ENCODE data around the gene ARHGAP33. TPM values are rescaled to one million over a fixed set of nuclear protein-coding genes. Genes with fewer than 3 reads are reported as not detected.
A peak's percentile ranks its signal among the peaks of the same experiment; 100 is the strongest.

Gene ARHGAP33
- total and polyA plus RNA-seq, 2 of the 8 experiments (the other 6 are each of a cell fraction or from before 2014, with no cell fraction given) = 6.5 to 25.2 TPM

DNA sequence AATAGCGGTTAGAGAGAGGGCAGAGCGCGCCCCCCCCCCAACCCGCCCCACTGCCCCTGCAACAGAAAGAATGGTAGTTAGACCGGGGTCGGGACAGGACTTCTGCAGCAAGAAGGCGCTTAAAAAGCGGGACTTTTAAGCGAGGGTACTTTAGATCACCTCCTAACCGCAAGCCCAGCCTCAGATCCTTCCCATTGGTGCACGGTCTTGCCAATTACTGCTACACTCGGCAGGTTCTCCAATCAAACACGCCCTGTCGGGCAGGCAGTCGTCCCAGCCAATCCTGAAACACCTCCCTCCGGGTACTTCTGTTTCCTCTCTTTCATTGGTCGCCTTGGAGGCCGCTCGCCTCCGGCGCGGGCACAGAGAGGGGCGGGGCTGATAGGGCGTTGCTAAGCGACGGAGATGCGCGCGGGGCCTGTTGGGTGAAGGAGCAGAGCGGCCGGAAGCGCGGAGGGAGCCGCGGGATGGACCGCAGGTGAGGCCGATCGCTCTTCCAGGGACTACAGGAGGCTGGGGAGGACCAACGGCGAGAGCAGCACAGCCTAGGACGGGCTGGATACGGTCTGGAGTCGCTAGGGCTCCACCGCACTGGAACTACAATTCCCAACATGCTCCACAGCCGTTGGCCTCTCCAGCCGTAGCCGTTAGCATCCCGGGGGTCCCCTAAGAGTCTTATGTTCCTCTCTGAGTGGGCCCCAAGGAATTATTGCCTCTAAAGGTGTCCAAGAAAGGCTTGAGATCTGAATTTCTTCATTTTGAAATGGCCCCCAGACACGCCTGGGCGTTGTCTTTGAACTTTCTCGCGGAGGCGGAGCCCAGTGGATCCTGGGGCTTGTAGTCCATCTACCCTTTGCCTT is 17.4 kb upstream of the ARHGAP33 start, which contains the start of gene PROSER3:
TSS of gene PROSER3 (plus strand) at position 428 of the 860 bp plus-strand sequence. CDS start at position 468, 40 bp downstream.
- Histone ChIP-seq H2BK15ac (ENCODE audit: low read length) (0 out of 2 replicates have a peak within 1 kb of the TSS, but pooled peaks have one; percentile 81), H2AK5ac (ENCODE audit: low read depth, low read length) (no peak within 1 kb of the TSS; the same call in 1 of the 2 replicates), H3K14ac (ENCODE audit: insufficient read length) (peak within 1 kb of the TSS; percentile 4), H4K5ac (ENCODE audit: insufficient read length, low read depth, low read length) (peak within 1 kb of the TSS; percentile 74), H3K27me3 (replicated peaks in 1 of 4; ENCODE audit: control insufficient read depth in 3 of 4, extremely low read depth in 1 of 4, insufficient read depth in 3 of 4, low read length in 3 of 4) (peaks cover 0 to 17% (median 11%) of the 10 kb centered on the region in 4 experiments; a peak in 5 of 7 replicates), H3K79me2 (ENCODE audit: control insufficient read depth in 1 of 2, insufficient read depth in 2 of 2, low read length in 2 of 2) (peaks cover 0 to 6% of the 10 kb centered on the region in 2 experiments; a peak in 2 of 4 replicates), H4K20me1 (replicated peaks in 1 of 2; ENCODE audit: control insufficient read depth in 1 of 2, insufficient read depth in 2 of 2, low read length in 2 of 2) (peaks cover 0 to 6% of the 10 kb centered on the region in 2 experiments), H3K23ac (ENCODE audit: insufficient read length) (no peak within 1 kb of the TSS), H2BK20ac (ENCODE audit: low read length) (no peak within 1 kb of the TSS), H3K18ac (ENCODE audit: extremely low read depth, low read length) (peak within 1 kb of the TSS; percentile 99), H3K9me3 (ENCODE audit: insufficient read depth in 2 of 2, low read depth in 1 of 2, low read length in 1 of 2) (no peaks in the 10 kb centered on the region), H3K27ac (ENCODE audit: low read depth, low read length) (peak within 1 kb of the TSS; percentile 77; the same call in 1 of the 2 replicates), H4K91ac (replicated peaks; ENCODE audit: insufficient read length, low read length) (peak within 1 kb of the TSS; percentile 99), H3K56ac (replicated peaks; ENCODE audit: insufficient read length, low read depth, low read length) (peak within 1 kb of the TSS; percentile 90), H3K4me1 (replicated peaks in 1 of 4; ENCODE audit: control insufficient read depth in 3 of 4, insufficient read depth in 4 of 4, low read length in 3 of 4) (peaks cover 0 to 18% (median 11%) of the 10 kb centered on the region in 4 experiments; a peak in 5 of 7 replicates), H3K4me2 (ENCODE audit: insufficient read depth in 1 of 2, low read depth in 2 of 2, low read length in 2 of 2) (peak within 1 kb of the TSS; percentile 95 to 98), H2AFZ (ENCODE audit: low read length) (peak within 1 kb of the TSS; percentile 83; the same call in 1 of the 2 replicates), H3K4me3 (ENCODE audit: extremely low read depth in 1 of 4, insufficient read depth in 2 of 4, low read depth in 3 of 4, low read length in 4 of 4) (peak within 1 kb of the TSS; percentile 95 to 100 (median 98)), H3K4ac (replicated peaks; ENCODE audit: insufficient read length, low read depth, low read length) (peak within 1 kb of the TSS; percentile 76), H3K36me3 (ENCODE audit: control insufficient read depth in 2 of 4, insufficient read depth in 4 of 4, low read length in 3 of 4) (peaks cover 0 to 13% (median 4%) of the 10 kb centered on the region in 4 experiments; a peak in 5 of 8 replicates), H2BK5ac (ENCODE audit: low read depth, low read length) (peak within 1 kb of the TSS; percentile 99), H2BK120ac (replicated peaks; ENCODE audit: low read depth, low read length) (peak within 1 kb of the TSS; percentile 36), H4K8ac (ENCODE audit: extremely low read depth, insufficient read depth, low read length) (peak within 1 kb of the TSS; percentile 93), H3K23me2 (ENCODE audit: low read depth, low read length) (peaks cover 16% of the 10 kb centered on the region; the same call in 1 of the 2 replicates), H3K79me1 (ENCODE audit: low read depth, low read length) (peaks cover 4% of the 10 kb centered on the region), H3K9ac (replicated peaks in 1 of 4; ENCODE audit: extremely low read depth in 1 of 4, low read depth in 3 of 4, low read length in 3 of 4) (peak within 1 kb of the TSS; percentile 61 to 90 (median 77)), H2BK12ac (ENCODE audit: low read depth, low read length) (0 out of 2 replicates have a peak within 1 kb of the TSS, but pooled peaks have one; percentile 92)
- ChIA-PET POLR2A (ENCODE audit: partially characterized antibody) (interaction anchor here (0.8 to 2.6 kb wide), 8 partner anchors 7 to 27 kb away, joined by 3 to 23 read pairs (median 8); partner anchors contain the start of genes LIN37, PSENEN and U2AF1L4), CTCF (ENCODE audit: partially characterized antibody) (interaction anchor here (0.6 to 2.0 kb wide), 4 partner anchors 9 to 19 kb away, joined by 3 to 9 read pairs (median 3); partner anchors contain the start of gene LIN37)
- 1% methylated on average over 50 of the region's 53 CpGs; no CpG with 5 or more reads in 1 of the 2 experiments for WGBS, 2 experiments (ENCODE audit: extremely low coverage in 1 of 2, insufficient coverage in 1 of 2, insufficient read length in 1 of 2, insufficient replicate concordance in 2 of 2, low coverage in 1 of 2, low lambda C conversion rate in 2 of 2, missing lambda C conversion rate in 1 of 2)
- DNase-seq (ENCODE audit: low read depth in 1 of 2, low spot score in 2 of 2) = peak; percentile 97 to 98
- peak; percentile 92 for FAIRE-seq
- TF ChIP-seq KDM4A (IDR thresholded peaks at IDR 0.05; ENCODE audit: low read depth, low read length, severe bottlenecking) (peak; percentile 45), POLR2A (IDR thresholded peaks at IDR 0.05; ENCODE audit: control extremely low read depth in 1 of 2, low read depth in 2 of 2, low read length in 2 of 2) (peak in 1 of 2 experiments; percentile 77; a peak in 2 of 3 replicates), EZH2 (IDR thresholded peaks at IDR 0.05; ENCODE audit: low read depth, low read length, severe bottlenecking) (no peak), SP2 (IDR thresholded peaks at IDR 0.05; ENCODE audit: low read length) (peak; percentile 94), BRCA1 (IDR thresholded peaks at IDR 0.05; ENCODE audit: low read depth, low read length) (no peak), TBP (IDR thresholded peaks at IDR 0.05; ENCODE audit: low read depth, low read length) (0 out of 2 replicates have a peak, but pooled peaks have one; percentile 2), SAP30 (IDR thresholded peaks at IDR 0.05; ENCODE audit: insufficient read depth, insufficient replicate concordance, low read length) (peak; percentile 80), CHD2 (IDR thresholded peaks at IDR 0.05; ENCODE audit: low read length) (peak; percentile 97), KDM5A (IDR thresholded peaks at IDR 0.05; ENCODE audit: low read length) (0 out of 2 replicates have a peak, but pooled peaks have one; percentile 55), GTF2F1 (IDR thresholded peaks at IDR 0.05; ENCODE audit: borderline replicate concordance, low read depth, low read length) (no peak)
